ENCODE data around the gene TRAPPC2L.

Gene TRAPPC2L

DNA sequence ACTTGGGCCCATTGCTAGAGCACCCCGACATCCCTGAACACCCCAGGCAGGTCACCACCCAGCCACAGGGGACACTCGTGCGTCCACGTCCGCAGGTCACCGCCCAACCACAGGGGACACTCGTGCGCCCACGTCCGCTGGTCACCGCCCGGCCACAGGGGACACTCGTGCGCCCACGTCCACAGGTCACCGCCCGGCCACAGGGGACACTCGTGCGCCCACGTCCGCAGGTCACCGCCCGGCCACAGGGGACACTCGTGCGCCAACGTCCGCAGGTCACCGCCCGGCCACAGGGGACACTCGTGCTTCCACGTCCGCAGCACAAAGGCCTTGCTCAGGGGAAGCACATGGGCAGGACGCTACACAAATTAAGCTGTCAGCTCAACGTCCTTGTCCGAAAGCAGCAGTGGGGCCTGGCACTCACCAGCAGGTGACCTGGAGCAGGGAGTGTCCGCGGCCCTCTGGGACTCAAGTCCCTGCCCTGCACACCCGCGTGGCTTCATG, 17.8 kb upstream of the TRAPPC2L start:
- no peak for DNase-seq (ENCODE audit: low read depth in 2 of 2)

DNA sequence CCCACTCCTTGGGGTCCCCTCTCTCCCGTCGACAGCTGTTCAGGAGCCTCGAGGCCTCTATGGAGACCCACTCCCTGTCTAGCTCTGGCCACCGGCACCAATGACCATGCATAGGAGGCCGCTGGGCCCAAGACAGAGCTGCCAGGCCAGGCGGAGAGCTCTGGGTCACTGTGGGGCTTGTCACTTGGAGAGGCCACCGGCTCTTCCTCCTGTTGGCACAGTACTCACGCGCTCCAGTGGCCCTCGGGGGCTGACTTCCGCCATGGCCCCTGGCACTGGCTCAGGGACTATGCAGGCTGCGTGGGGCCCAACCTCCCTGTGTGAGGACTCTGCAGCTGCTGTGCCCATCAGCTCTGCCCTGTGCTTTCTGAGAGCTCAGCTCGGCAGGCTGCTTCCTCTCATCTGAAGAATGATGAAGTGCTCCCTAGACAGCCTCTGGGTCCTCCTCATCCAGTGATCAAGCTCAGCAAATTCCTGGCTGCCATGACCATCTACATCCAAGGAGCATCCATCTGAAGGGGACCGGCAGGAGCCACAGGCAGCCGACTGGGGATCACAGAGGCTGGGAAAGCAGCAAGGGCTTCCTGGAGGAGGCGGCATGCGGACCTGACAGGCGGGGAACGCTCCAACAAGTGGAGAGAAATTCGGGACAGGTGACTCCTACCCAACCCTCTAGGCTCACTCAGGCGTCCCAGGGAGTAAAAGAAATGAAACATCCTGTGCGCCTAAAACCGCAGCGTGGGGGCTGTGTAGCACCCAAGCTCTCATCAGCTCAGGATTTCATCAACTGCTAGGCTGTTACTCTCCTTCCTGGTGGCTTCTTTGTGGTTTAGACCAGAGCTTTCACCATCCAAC, 17.0 kb upstream of the TRAPPC2L start:
- no peak for DNase-seq (ENCODE audit: low read depth in 2 of 2)

DNA sequence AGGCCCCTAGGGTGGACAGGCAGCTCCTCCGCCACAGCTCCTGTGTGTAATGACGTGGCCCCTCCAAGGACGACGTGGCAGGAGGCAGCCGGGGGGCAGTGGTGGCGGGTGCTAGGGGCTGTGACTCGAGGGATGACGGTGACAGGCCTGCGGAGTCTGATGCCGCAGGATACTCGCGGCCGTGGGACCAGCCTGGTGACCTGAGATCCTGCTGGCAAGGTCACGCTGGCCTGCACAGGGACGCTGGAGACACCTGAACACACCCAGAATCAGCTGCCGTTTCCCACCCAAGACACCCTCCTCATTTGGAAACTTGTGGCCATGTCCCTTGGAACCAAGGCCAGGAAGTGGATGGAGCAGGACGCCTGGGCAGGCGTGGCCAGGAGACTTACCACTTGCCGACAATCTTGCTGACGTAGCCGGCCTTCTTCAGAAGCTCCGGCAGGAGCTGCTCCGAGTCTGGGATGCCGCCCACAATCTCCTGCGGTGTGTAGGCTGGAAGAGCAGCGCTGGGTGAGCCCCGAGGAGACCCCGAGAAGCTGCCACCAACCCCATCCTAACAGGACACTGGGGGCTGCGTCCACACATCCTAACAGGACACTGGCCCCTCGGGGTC, 16.2 kb upstream of the TRAPPC2L start:
- DNase-seq (ENCODE audit: low read depth in 2 of 2) = no peak

DNA sequence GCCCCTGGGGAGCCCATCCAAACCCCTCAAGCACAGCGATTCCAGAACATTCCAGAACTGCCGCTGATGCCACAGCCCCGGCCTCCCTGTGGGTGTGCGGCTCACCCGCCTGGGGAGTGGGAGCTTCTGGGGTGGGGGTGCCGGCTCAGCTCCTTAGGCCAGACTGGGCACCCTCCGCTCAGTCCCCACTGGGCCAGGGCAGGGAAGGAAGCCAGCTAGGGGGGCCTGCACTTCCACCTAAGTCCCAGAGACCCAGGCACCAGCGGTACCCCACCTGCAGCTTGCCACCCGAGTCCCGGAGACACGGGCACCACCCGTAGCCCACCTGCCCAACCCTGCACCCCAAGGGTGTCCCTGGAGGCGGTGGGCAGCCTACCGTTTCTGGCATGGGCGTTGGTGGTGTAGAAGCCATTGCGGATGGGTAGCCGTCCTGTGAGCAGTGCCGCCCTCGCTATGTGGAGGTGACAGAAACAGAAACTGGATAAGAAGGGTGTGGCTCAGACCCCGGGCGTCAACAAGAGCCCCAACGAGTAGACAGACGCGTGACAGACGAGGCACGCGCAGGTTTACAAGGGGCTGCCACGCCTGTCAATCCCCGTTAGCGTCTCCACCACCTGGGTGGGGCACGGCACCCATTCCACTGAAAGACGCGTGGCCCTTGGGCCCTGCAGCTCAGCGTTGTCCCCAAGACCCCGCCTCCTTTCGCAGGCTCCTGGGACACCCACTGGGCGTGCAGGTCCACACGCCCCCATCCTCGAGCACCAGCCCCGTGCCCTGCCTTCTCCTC, 15.2 kb upstream of the TRAPPC2L start:
- DNase-seq (ENCODE audit: low read depth in 2 of 2) = no peak

DNA sequence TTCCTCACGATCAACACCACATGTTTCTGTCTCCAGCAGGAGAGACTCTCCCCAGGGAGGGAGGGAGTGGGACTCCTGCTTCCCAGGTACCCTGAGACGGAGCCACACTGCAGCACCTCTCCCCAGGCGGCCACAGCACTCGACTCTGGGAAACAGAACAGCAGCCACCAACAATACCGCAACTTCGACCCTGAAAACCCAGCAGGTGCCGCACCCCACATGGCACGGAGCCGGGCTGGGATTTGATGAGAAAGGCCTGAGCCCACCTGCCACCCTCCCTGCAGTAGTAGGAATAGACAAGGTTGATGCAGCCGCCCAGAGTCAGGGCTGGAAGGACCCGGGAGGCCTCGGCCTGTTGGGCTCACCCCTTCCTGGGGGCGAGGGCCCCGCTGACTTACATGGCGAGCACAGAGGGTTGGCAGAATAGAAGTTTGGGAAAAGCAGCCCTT, 14.6 kb upstream of the TRAPPC2L start:
- DNase-seq (ENCODE audit: low read depth in 2 of 2) = no peak

DNA sequence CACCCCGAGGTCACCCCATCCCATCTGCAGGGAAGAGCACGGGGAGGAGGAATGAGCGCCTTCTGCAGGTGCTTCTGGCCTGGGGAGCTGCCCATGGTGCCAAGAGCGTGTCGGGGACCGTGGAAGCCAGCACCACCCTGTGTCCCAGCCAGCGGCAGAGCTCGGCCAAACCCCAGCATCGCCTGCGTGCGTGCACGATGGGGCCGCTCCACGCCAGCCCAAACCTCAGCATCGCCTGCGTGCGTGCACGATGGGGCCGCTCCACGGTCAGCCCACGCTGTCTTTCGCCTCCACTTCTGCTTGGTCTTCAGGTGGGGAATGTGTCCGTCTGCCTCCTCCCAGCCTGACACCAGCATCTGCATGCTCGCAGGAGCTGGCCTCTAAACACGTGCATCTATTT, 14.1 kb upstream of the TRAPPC2L start:
- DNase-seq (ENCODE audit: low read depth in 2 of 2) = no peak

DNA sequence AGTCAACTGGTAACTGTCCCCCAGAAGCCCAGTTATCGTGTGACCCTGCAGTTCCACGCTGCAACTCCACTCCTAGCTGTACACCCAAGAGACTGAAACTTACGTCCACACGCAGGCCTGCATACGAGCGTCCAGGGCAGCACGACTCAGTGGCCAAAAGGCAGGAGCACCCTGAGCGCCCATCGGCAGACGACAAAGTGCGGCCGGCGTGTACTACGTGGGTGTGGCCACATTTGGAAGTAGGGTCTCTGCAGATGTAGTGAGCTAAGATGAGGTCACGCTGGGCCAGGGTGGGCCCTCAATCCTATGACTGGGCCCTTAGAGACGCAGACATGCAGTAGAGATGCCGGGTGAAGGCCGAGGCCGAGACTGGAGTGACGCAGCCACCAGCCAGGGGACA, 13.7 kb upstream of the TRAPPC2L start:
- no peak for DNase-seq (ENCODE audit: low read depth in 2 of 2)

DNA sequence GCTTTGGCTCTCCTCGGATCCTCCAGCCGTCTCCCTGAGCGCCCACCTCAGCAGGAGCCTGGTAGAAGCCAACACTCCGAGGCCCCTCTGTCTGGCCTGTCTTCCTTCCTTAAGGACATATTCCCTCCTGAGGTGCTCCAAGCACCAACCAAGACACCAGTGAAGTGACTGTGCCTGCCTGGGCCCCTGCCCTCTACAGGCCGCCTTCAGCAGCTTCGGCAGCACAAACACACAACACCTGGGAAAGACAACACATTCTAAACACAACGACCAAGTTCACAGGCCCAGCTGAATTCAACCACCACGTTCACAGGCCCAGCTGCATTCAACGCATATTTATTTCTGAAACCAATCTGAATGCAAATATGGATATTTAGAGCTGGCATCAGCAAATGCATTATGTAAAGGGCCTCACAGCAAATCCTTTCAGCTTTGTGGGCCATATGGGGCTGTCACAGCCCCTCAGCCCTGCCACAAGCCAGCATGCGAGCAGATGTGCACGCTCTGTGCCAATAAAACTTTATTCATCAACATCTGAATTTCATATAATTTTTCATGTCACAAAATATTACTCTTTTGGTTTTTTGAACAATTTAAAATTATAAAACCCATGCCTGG, 12.4 kb upstream of the TRAPPC2L start:
- no peak for DNase-seq (ENCODE audit: low read depth in 2 of 2)

DNA sequence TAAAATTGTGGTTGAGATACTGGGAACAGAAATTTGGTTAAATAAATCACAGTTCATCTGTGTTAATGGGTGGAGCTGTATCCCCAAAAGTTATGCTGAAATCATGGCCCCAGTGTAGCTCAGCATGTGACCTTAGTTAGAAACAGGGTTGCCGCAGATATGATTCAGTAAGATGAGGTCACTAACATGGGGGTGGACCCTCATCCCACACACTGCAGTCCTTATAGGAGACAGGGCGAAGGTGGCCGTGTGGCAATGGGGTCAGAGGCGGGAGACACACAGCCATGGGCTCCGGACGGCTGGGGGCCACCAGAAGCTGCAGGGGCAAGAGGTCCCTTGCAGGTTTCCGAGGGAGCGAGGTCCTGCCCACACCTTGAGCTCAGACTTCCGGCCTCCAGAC, 10.8 kb upstream of the TRAPPC2L start:
- DNase-seq (ENCODE audit: low read depth in 2 of 2) = no peak

DNA sequence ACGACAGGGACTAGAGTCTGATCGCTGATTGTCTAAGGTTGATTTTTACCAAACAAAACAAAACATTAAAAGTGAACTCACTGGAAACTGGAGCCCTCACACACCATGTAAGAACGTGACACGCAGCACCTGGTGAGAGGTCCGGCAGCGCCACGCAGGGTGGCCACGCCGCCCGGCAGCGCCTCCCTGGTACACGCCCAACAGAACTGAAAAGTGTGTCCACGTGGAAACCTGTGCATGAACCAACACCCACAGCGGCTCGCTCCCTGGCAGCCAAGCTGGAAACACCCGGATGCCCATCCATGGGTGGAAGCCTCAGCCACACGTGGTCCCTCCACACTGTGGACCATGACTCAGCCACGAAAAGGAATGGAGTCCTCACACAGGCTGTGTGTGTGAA, 9.3 kb upstream of the TRAPPC2L start:
- DNase-seq (ENCODE audit: low read depth in 2 of 2) = no peak

DNA sequence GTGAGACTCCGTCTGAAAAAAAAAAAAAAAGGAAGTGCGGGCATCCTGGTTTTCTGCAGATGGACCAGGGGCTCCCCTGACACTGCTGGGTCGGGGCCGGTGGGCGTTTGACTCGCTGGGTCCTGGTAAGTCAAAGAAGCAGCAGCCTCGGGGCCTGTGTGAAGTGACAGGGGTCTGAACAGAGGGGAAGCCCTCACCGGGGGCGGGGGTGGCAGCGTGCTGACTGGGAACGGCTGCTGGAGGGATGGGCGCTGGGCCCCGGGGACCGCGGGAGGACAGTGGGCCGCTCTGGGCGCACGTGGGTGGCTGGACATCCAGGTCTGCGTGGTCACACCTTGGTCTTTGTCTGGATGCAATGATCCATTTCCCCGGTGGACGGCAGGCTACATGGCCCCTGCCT, 8.4 kb upstream of the TRAPPC2L start:
- no peak for DNase-seq (ENCODE audit: low read depth in 2 of 2)

DNA sequence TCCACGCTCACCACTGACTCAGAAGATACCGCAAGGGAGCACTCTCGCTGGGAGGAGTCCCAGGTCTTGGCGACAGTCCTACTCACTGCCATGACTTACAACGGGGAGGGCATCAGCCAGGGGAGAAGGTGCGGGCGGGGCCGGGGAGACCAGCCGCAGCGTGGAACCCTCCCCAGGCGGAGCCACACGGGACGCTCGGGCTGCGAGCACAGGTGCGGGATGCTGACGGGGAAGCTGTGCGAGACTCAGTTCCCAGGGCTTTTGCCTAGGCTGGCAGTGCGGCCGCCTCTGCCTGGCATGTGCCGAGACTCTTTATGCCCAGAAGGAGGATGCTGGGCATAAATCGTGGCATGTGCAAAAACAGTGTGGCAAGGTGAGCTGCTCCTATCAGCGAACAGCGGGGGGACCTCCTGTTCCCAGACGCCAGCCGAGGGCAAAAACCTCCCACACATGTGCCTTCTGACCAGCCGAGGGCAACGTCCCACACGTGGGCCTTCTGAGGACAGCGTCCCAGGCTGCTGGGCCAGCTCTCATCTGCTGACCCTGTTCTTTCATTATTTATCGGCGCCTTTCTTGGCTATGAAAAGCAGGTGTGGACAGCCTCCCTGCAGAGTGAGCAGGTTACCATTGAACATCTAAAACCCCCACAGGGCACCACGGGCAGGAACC, 6.3 kb upstream of the TRAPPC2L start:
- DNase-seq (ENCODE audit: low read depth in 2 of 2) = no peak

DNA sequence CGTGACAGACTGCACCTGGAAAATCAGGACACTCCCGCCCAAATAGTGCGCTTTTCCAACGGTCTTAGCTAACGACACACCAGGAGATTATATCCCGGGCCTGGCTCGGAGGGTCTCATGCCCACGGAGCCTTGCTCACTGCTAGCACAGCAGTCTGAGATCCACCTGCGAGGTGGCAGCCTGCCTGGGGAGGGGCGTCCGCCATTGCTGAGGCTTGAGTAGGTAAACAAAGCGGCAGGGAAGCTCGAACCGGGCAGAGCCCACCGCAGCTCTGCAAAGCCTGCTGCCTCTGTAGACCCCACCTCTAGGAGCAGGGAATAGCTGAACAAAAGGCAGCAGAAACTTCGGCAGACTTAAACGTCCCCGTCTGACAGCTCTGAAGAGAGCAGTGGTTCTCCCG, 5.3 kb upstream of the TRAPPC2L start:
- DNase-seq (ENCODE audit: low read depth in 2 of 2) = no peak

DNA sequence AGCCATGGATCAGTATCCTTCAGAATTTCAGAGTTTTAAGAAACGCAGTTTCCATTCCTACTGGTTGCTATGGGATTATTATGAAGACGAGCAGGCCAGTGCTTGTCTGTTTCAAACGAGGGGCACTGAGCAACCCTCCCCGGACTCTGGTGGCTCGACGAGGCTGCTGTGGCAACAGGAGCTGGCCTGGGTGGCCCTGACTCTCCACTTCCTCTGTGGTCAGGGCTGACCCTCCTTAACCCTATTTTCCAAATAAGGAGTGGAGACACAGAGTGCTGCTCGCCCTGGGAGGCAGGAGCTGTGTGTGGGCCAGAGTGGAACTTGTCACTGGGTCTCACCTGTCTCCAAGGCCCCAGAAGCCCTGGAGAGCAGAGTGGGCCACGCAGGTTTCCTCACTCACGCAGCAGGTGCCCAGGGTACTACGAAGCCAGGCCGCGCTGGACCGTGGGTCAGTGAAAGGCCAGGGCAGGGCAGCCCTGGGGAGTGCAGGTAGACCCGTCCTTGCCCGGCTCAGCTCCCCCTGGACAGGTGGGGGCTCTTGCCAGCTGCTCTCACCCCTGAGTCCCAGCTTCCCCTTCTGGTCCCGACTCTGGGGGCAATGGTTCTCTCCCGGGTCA, 3.5 kb upstream of the TRAPPC2L start:
- DNase-seq (ENCODE audit: low read depth in 2 of 2) = no peak

DNA sequence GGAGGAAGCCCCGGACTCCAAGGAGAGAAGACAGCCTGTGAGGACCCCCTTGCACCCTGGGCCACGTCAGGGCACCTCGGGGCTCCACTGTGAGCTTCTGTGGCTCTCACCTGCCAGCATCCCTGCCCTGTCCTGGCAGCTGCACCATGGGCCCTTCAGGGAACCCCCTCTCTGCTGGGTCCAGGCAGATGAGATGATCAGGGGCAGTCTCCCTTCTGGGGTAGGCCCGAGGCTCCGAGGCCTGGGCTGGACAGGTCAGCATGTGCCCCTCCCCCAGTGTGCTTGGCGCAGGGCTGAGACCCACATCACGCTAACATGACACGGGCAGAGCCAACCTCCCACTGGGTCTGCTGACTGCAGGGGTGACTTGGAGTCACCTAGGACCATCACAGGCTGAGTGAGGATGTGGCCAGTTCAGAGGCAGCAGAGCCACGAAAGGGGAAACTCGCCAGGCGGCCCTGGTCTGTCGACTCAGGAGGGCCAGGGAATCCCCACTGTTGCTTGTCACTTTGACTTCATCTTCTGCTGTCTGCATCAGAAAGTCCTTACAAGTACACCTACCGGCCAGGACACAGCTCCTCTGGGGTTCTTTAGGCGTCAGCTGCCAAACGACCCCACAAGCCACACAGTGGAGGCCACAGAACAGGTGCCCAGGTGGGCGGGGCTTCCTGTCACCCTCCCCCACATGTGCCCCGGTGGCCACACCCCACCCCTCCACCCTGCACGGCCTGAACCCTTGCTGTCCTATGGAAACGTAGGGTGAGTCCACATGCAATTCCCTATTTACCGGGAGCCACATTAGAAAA, 2.4 kb upstream of the TRAPPC2L start:
- no peak for DNase-seq (ENCODE audit: low read depth in 2 of 2)

DNA sequence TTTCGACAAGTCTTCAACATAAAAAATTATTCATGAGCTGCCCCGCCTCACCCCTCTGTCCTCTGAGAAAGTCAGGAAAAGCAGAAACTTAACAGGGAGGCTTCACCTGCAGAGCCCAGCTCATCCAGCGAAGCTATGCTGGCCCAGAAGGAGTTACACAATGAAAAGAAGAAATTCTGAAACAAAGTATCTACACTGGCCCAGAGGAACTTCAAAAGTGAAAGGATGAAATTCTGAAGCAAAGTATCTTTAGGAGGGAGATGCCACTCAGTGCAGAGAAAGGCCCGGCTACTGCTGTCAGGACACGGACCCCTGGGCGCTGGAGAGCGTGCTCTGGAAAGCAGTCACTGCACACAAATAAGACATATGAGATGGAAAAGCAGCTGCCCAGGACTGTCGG, 1.8 kb upstream of the TRAPPC2L start:
- DNase-seq (ENCODE audit: low read depth in 2 of 2) = no peak

DNA sequence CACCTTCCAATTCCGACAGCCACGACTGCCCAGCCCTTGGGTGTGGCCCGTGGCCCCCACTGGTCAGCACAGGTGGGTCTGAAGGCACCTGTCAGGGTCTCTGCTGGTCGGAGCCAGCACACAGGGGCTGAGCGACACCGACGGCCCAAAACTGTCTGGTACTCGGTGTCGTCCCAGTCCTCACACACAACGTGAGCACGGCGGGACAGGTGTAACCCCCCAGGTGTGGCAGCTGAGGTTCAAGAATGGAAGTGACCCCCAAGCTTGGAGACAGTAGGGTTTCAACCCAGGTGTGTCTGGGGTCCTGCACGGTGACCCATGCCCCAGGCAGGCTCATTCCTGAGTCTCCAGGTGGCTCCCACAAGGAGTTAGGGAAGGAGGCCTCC, 1.2 kb upstream of the TRAPPC2L start:
- DNase-seq (ENCODE audit: low read depth in 2 of 2) = no peak

DNA sequence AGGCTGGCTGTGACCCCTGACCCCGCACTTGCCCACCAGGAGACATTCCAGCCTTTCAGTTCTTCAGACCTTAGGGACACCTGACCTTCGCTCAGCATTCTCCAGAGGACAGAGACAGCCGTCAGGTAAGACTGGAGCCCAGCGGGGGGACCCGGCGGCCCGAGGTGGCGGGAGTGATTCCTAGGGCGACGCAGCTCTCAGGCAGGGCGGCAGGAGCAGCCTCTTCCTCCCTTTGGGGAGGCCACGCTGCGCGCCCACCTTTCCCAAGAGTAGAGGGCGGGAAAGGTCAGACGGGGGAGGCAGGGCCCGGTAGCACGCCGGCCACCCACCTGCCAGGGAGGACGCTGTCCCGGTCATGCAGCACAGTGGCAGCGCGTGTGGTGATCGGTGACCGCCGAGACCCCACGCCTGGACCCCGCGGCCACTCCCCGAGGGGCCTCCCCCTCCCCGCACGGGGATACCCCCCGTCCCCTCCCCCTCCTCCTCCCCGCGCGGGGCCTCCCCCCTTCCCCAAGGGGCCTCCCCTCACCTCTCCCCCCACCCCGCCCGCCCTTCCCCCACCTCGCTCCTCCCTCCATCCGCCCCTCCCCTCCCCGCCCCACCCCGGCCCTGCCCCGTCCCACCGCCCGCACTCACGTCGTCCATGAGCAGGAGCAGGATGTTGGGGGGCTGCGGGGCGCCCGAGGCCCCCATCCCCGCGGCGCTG, 652 bp upstream of the TRAPPC2L start:
- no peak for DNase-seq (ENCODE audit: low read depth in 2 of 2)

DNA sequence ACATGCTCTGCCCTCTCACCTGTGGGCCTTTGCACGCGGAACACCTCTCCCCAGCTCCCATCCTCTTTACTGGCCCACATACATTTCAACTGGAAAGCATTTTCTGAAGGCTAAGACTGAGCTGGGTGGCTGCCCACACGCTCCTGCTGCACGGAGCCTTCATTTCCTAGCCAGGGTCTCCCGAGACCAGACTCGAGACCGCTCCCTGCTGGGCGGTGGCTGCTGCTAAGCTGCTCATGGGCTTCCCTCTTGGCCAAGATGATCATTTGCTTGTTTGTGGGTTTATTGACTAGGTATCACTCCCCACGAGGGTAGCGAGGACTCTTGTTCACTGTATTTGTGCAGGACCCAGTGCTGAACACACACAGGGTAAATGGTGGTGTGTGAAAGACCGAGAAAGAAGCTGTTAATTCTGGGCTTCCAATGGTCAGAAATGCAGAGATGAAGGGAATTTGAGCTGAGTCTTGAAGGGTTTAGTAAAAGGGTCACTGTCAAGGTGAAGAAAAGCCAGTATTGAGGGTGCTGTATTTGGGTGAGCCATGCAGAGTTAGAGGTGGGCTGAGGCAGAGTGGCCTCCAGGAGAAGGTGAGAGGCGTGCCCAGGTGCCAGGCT, 907 bp downstream of the TRAPPC2L start:
- peak; percentile 62 to 70 for DNase-seq (ENCODE audit: low read depth in 2 of 2)

All from activated CD4-positive, alpha-beta T cell treated with anti-CD3 and anti-CD28 coated beads for 24 hours (primary cell).